Sciatic nerve (tissue), 2 donors: Measurements from ENCODE around the gene SLC25A52. TPM values are rescaled to one million over a fixed set of nuclear protein-coding genes. Genes with fewer than 3 reads are reported as not detected.
"Not testable (repeated sequence)": the region's sequence is repeated elsewhere in the genome, so short reads cannot be mapped to it uniquely, and the experiment has no call there.

Source experiments
- ATAC-seq: fragments of 200-7000 bp; cut with Tn5 transposase; one replicate; pipeline ENCODE4 v1.9.1; 2020; ENCODE audit warnings: mild to moderate bottlenecking, moderate library complexity
- DNase-seq: peaks from one replicate; pipeline ENCODE4 v3.0.0-alpha.2; 2020; ENCODE audit warnings: low spot score
- intact Hi-C: fragments of 100-400 bp; cut with DNase I; formaldehyde crosslinking; loops from one replicate; pipeline ENCODE4 v1.14.2; 2022
- total RNA-seq: library from RNA; stranded (reverse); fragmentation: NEBNext Ultra II Directional; extraction: Animal tissue kit (Norgen Biotek cat#: 25700); gene quantifications from one replicate; pipeline ENCODE4 v1.2.1, GENCODE V29; 2021
- donor health status: DM: no; HTN: no; CAD: no.
- donor health status: DM: no; HTN: no; CAD: no.

Gene SLC25A52
- not detected for total RNA-seq

- intact Hi-C loops = no loop called here
- ATAC-seq = no peak
- DNase-seq = no peak
Observed at GRCh38 chr18:31760695-31761094, at the start of gene SLC25A52. TSS of gene SLC25A52 (minus strand) at chr18:31760880. CDS start at chr18:31760661, 219 bp downstream.

GRCh38 chr18:31809049-31809448 lies 48.4 kb upstream of the SLC25A52 start:
- ATAC-seq, intact Hi-C loops, DNase-seq: not testable (repeated sequence)

GRCh38 chr18:31801078-31801477 lies 40.4 kb upstream of the SLC25A52 start:
- no peak for DNase-seq
- ATAC-seq = no peak
- intact Hi-C loops = no loop called here

- DNase-seq, intact Hi-C loops, ATAC-seq: not testable (repeated sequence)
Observed at GRCh38 chr18:31799257-31799656, 38.6 kb upstream of the SLC25A52 start.

- intact Hi-C loops = no loop called here
- ATAC-seq = no peak
- no peak for DNase-seq
Observed at GRCh38 chr18:31798399-31798798, 37.7 kb upstream of the SLC25A52 start.

GRCh38 chr18:31795747-31796146 lies 35.1 kb upstream of the SLC25A52 start:
- intact Hi-C loops = no loop called here
- ATAC-seq (no peak), DNase-seq (no peak)

- ATAC-seq (no peak), DNase-seq (no peak)
- intact Hi-C loops = no loop called here
Observed at GRCh38 chr18:31793531-31793930, 32.9 kb upstream of the SLC25A52 start.

GRCh38 chr18:31792580-31792911 lies 31.9 kb upstream of the SLC25A52 start:
- ATAC-seq (no peak), DNase-seq (no peak)
- intact Hi-C loops = no loop called here

- no peak for ATAC-seq
- intact Hi-C loops = no loop called here
- no peak for DNase-seq
Observed at GRCh38 chr18:31791817-31792579, 31.3 kb upstream of the SLC25A52 start.

GRCh38 chr18:31789409-31789808 lies 28.7 kb upstream of the SLC25A52 start:
- no peak for ATAC-seq
- DNase-seq = no peak
- intact Hi-C loops = no loop called here

- DNase-seq (no peak), ATAC-seq (no peak)
- intact Hi-C loops = no loop called here
Observed at GRCh38 chr18:31783059-31783458, 22.4 kb upstream of the SLC25A52 start.

GRCh38 chr18:31778391-31778950 lies 17.8 kb upstream of the SLC25A52 start:
- ATAC-seq (no peak), DNase-seq (no peak)
- intact Hi-C loops = no loop called here

GRCh38 chr18:31776093-31776492 lies 15.4 kb upstream of the SLC25A52 start:
- intact Hi-C loops = no loop called here
- DNase-seq (no peak), ATAC-seq (no peak)

- ATAC-seq (no peak), DNase-seq (no peak)
- intact Hi-C loops = no loop called here
Observed at GRCh38 chr18:31774962-31775361, 14.3 kb upstream of the SLC25A52 start.

GRCh38 chr18:31774477-31774785 lies 13.8 kb upstream of the SLC25A52 start:
- intact Hi-C loops = no loop called here
- DNase-seq (no peak), ATAC-seq (no peak)

- intact Hi-C loops = no loop called here
- no peak for DNase-seq
- no peak for ATAC-seq
Observed at GRCh38 chr18:31773774-31774476, 13.2 kb upstream of the SLC25A52 start.

- DNase-seq = no peak
- no peak for ATAC-seq
- intact Hi-C loops = no loop called here
Observed at GRCh38 chr18:31772699-31773098, 12.0 kb upstream of the SLC25A52 start.

GRCh38 chr18:31750273-31750672 lies 10.4 kb downstream of the SLC25A52 start:
- ATAC-seq = no peak
- intact Hi-C loops = no loop called here
- DNase-seq = no peak

GRCh38 chr18:31746396-31746795 lies 14.3 kb downstream of the SLC25A52 start:
- no peak for DNase-seq
- ATAC-seq = no peak
- intact Hi-C loops = no loop called here

GRCh38 chr18:31744321-31745067 lies 16.2 kb downstream of the SLC25A52 start:
- intact Hi-C loops = loop anchor here (5.0 kb wide), 1 partner anchor 233 kb away; no protein-coding TSS in a partner anchor
- ATAC-seq = no peak

More at GRCh38 chr18:31744321-31745067, 16.2 kb downstream of the SLC25A52 start:
- DNase-seq = no peak
